Endodermal cell (in vitro differentiated cells): ENCODE results near the gene RAD51. TPM values are rescaled to one million over a fixed set of nuclear protein-coding genes. Genes with fewer than 3 reads are reported as not detected.

Source experiments
- DNase-seq: peaks from one replicate; pipeline ENCODE4 v3.0.0-alpha.2; 2017
- H3K27ac ChIP-seq: 2 replicates; pipeline ENCODE4 v1.5.1; 2013; ENCODE audit warnings: mild to moderate bottlenecking, low read depth, low read length, moderate library complexity
- H3K27me3 ChIP-seq: 2 replicates; pipeline ENCODE4 v1.6.1; 2013; ENCODE audit warnings: mild to moderate bottlenecking, low read length, moderate library complexity; ENCODE audit not compliant: insufficient read depth, control insufficient read depth, poor library complexity, severe bottlenecking
- H3K36me3 ChIP-seq: 2 replicates; pipeline ENCODE4 v1.7.0; 2013; ENCODE audit warnings: mild to moderate bottlenecking, low read length, moderate library complexity; ENCODE audit not compliant: control insufficient read depth, insufficient read depth
- H3K4me1 ChIP-seq: one replicate; pipeline ENCODE4 v1.7.0; 2013; ENCODE audit warnings: low read length; ENCODE audit not compliant: control insufficient read depth, insufficient read depth
- H3K4me3 ChIP-seq: 2 replicates; pipeline ENCODE4 v1.5.1; 2013; ENCODE audit warnings: mild to moderate bottlenecking, low read length, moderate library complexity
- H3K9ac ChIP-seq: 2 replicates; pipeline ENCODE4 v1.6.1; 2013; ENCODE audit warnings: mild to moderate bottlenecking, low read length, moderate library complexity; ENCODE audit not compliant: poor library complexity, severe bottlenecking; ENCODE audit errors: extremely low read depth
- H3K9me3 ChIP-seq: 2 replicates; pipeline ENCODE4 v1.6.1; 2013; ENCODE audit warnings: mild to moderate bottlenecking, low read length, moderate library complexity; ENCODE audit not compliant: control insufficient read depth
- H3K27ac Mint-ChIP-seq: 2 replicates; pipeline ENCODE4 v1.8.0; 2020; ENCODE audit warnings: mixed read lengths
- H3K27me3 Mint-ChIP-seq: 2 replicates; pipeline ENCODE4 v1.8.0; 2021; ENCODE audit warnings: mild to moderate bottlenecking, mixed read lengths; ENCODE audit not compliant: insufficient read depth
- H3K36me3 Mint-ChIP-seq: 2 replicates; pipeline ENCODE4 v1.8.0; 2020; ENCODE audit warnings: low read depth, mixed read lengths
- H3K4me1 Mint-ChIP-seq: 2 replicates; pipeline ENCODE4 v1.8.0; 2020; ENCODE audit warnings: mixed read lengths
- H3K4me3 Mint-ChIP-seq: 2 replicates; pipeline ENCODE4 v1.8.0; 2020; ENCODE audit warnings: mild to moderate bottlenecking, moderate library complexity, mixed read lengths
- H3K9me3 Mint-ChIP-seq: 2 replicates; pipeline ENCODE4 v1.8.0; 2020; ENCODE audit warnings: mild to moderate bottlenecking, mixed read lengths
- WGBS, 2 experiments: methylation state at CpG; one replicate each; pipeline versions ENCODE4 v1.1.5 to v1.1.7; 2013; ENCODE audit warnings: missing lambda C conversion rate in 2 of 2, mixed read lengths in 1 of 2; ENCODE audit not compliant: insufficient coverage in 1 of 2, insufficient read length in 1 of 2; 5-methylcytosine and 5-hydroxymethylcytosine counted together
- total RNA-seq, 2 donors: library from RNA; stranded (reverse); fragmentation: NEBNext Ultra II Directional in 1 of 2; extraction: Animal tissue kit (Norgen Biotek cat#: 25700) in 1 of 2; gene quantifications; 2 replicates in 1 of 2; 3 replicates in 1 of 2; pipeline ENCODE4 v1.2.1, GENCODE V29; 2021
- TF ChIP-seq, protein P1 (sequence below): fragments of 200-600 bp; sonication (generic); conservative IDR thresholded peaks from 2 replicates; pipeline ENCODE4 v1.5.0; 2021; ENCODE audit warnings: antibody characterized with exemption, mild to moderate bottlenecking

RAD51 gene
- total RNA-seq, 2 donors from 2014 or later: 34.1 to 50.9 TPM

GRCh38 chr15:40695469-40695890, 506 bp downstream of the RAD51 start:
- Mint-ChIP-seq H3K4me1 (peaks cover 2% of the 10 kb centered on the region), H3K27ac (peak overlapping the region; percentile 99), H3K9me3 (no peaks in the 10 kb centered on the region), H3K27me3 (no peaks in the 10 kb centered on the region), H3K4me3 (peak overlapping the region; percentile 76), H3K36me3 (peaks cover 22% of the 10 kb centered on the region)
- peak overlapping the region; percentile 96 for H3K9ac ChIP-seq
- TF ChIP-seq, protein P1, sequence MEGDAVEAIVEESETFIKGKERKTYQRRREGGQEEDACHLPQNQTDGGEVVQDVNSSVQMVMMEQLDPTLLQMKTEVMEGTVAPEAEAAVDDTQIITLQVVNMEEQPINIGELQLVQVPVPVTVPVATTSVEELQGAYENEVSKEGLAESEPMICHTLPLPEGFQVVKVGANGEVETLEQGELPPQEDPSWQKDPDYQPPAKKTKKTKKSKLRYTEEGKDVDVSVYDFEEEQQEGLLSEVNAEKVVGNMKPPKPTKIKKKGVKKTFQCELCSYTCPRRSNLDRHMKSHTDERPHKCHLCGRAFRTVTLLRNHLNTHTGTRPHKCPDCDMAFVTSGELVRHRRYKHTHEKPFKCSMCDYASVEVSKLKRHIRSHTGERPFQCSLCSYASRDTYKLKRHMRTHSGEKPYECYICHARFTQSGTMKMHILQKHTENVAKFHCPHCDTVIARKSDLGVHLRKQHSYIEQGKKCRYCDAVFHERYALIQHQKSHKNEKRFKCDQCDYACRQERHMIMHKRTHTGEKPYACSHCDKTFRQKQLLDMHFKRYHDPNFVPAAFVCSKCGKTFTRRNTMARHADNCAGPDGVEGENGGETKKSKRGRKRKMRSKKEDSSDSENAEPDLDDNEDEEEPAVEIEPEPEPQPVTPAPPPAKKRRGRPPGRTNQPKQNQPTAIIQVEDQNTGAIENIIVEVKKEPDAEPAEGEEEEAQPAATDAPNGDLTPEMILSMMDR: no peak
- DNase-seq: no peak
- 1% methylated on average over 20 to 24 of the region's 24 CpGs for WGBS, 2 experiments
- H3K4me3 ChIP-seq: peak overlapping the region; percentile 99
- H3K4me1 ChIP-seq: no peaks in the 10 kb centered on the region
- no peaks in the 10 kb centered on the region for H3K27me3 ChIP-seq
- H3K9me3 ChIP-seq: no peaks in the 10 kb centered on the region
- peak overlapping the region; percentile 94 for H3K27ac ChIP-seq
- H3K36me3 ChIP-seq: peaks cover 25% of the 10 kb centered on the region

- TF ChIP-seq, protein P1: no peak
- Mint-ChIP-seq H3K27me3 (no peaks in the 10 kb centered on the region), H3K27ac (no peak overlapping the region), H3K4me1 (peaks cover 2% of the 10 kb centered on the region), H3K9me3 (no peaks in the 10 kb centered on the region), H3K4me3 (peak overlapping the region; percentile 76), H3K36me3 (peaks cover 29% of the 10 kb centered on the region)
- Histone ChIP-seq H3K9me3 (no peaks in the 10 kb centered on the region), H3K36me3 (peaks cover 32% of the 10 kb centered on the region), H3K27me3 (no peaks in the 10 kb centered on the region), H3K4me1 (no peaks in the 10 kb centered on the region), H3K9ac (peak overlapping the region; percentile 96), H3K27ac (no peak overlapping the region), H3K4me3 (peak overlapping the region; percentile 99)
- WGBS, 2 experiments: 91 to 95% methylated on average over 9 to 11 of the region's 11 CpGs
- no peak for DNase-seq
These were observed 1.3 kb downstream of the RAD51 start for GRCh38 chr15:40696228-40696627.

DNA sequence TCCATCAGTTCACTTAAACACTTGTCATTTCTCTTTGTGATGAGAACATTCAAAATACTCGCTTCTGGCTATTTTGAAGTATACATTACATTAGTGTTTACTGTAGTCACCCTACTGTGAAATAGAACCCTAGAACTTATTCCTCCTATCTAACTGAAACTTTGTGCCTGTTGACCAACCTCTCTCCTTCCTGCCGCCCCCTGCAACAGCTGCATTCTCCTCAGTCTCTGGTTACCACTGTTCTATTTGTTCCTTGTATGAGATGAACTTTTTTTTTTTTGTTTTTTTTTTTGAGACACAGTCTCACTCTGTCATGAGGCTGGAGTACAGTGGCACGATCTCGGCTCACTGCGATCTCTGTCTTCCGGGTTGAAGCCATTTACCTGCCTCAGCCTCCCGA, 2.9 kb downstream of the RAD51 start:
- TF ChIP-seq, protein P1: no peak
- no peak overlapping the region for H3K27ac Mint-ChIP-seq
- Histone ChIP-seq H3K9ac (no peak overlapping the region), H3K4me1 (no peaks in the 10 kb centered on the region), H3K27ac (no peak overlapping the region), H3K27me3 (no peaks in the 10 kb centered on the region), H3K4me3 (no peak overlapping the region), H3K9me3 (no peaks in the 10 kb centered on the region), H3K36me3 (peaks cover 42% of the 10 kb centered on the region)
- H3K27me3 Mint-ChIP-seq: no peaks in the 10 kb centered on the region
- DNase-seq: no peak
- WGBS, 2 experiments: 95 to 100% methylated on average over 3 to 7 of the region's 7 CpGs
- H3K36me3 Mint-ChIP-seq: peaks cover 29% of the 10 kb centered on the region
- peaks cover 2% of the 10 kb centered on the region for H3K4me1 Mint-ChIP-seq
- no peak overlapping the region for H3K4me3 Mint-ChIP-seq
- H3K9me3 Mint-ChIP-seq: no peaks in the 10 kb centered on the region
